ENCODE results near the gene FAM227A. TPM values are rescaled to one million over a fixed set of nuclear protein-coding genes. Genes with fewer than 3 reads are reported as not detected.
"Not testable (repeated sequence)": the region's sequence is repeated elsewhere in the genome, so short reads cannot be mapped to it uniquely, and the experiment has no call there.

The FAM227A gene
- total and polyA plus RNA-seq, 8 donors, result under 0.01 to 39.1 (median 0.81) TPM

- Histone ChIP-seq H3K27ac (no peak overlapping the region), H3K27me3 (no peaks in the 10 kb centered on the region), H3K4me3 (no peak overlapping the region), H3K36me3 (peaks cover 0 to 5% (median 2%) of the 10 kb centered on the region in 4 donors), H3K9me3 (no peaks in the 10 kb centered on the region), H3K4me1 (peaks cover 0 to 7% (median 0%) of the 10 kb centered on the region in 4 donors)
- TF ChIP-seq POLR2A (IDR thresholded peaks at IDR 0.05), result no peak
- no peak for TF ChIP-seq CTCF (IDR thresholded peaks at IDR 0.05)
- TF ChIP-seq POLR2AphosphoS5 (IDR thresholded peaks at IDR 0.05), result no peak
- TF ChIP-seq EP300 (IDR thresholded peaks at IDR 0.05), result no peak
- DNase-seq, result no peak
- intact Hi-C loops (cut with DNase I; ENCODE audit: low total_unique reads), result no loop called here
- 85 to 97% (median 90%) methylated on average over 1 of the region's 1 CpG for WGBS, 5 donors
Measured at GRCh38 chr22:38602166-38602565, 54.0 kb downstream of the FAM227A start.

GRCh38 chr22:38601221-38601764 is 54.9 kb downstream of the FAM227A start:
- H3K4me3 ChIP-seq, result no peak overlapping the region

GRCh38 chr22:38599466-38599865 is 56.7 kb downstream of the FAM227A start:
- H3K27me3 ChIP-seq, result no peaks in the 10 kb centered on the region
- H3K4me1 ChIP-seq, result no peaks in the 10 kb centered on the region
- H3K4me3 ChIP-seq, result no peak overlapping the region
- TF ChIP-seq EP300 (IDR thresholded peaks at IDR 0.05) (no peak), POLR2A (IDR thresholded peaks at IDR 0.05) (no peak), CTCF (IDR thresholded peaks at IDR 0.05) (no peak), POLR2AphosphoS5 (IDR thresholded peaks at IDR 0.05) (no peak)
- 92 to 97% (median 95%) methylated on average over 10 of the region's 10 CpGs for WGBS, 5 donors
- no peaks in the 10 kb centered on the region for H3K9me3 ChIP-seq
- intact Hi-C loops (cut with DNase I; ENCODE audit: low total_unique reads), result no loop called here
- peaks cover 0 to 5% (median 2%) of the 10 kb centered on the region in 4 donors for H3K36me3 ChIP-seq
- no peak overlapping the region for H3K27ac ChIP-seq
- DNase-seq, result no peak

More at GRCh38 chr22:38601221-38601764, 54.9 kb downstream of the FAM227A start:
- DNase-seq, result no peak
- no peak for TF ChIP-seq CTCF (IDR thresholded peaks at IDR 0.05)
- no peak for TF ChIP-seq POLR2A (IDR thresholded peaks at IDR 0.05)
- no peak for TF ChIP-seq EP300 (IDR thresholded peaks at IDR 0.05)
- TF ChIP-seq POLR2AphosphoS5 (IDR thresholded peaks at IDR 0.05), result no peak
- intact Hi-C loops (cut with DNase I; ENCODE audit: low total_unique reads), result no loop called here
- WGBS, 5 donors, result 76 to 86% (median 79%) methylated on average over 1 to 2 of the region's 2 CpGs
- peaks cover 0 to 1% (median 0%) of the 10 kb centered on the region in 4 donors for H3K4me1 ChIP-seq
- peaks cover 0 to 5% (median 2%) of the 10 kb centered on the region in 4 donors for H3K36me3 ChIP-seq
- no peaks in the 10 kb centered on the region for H3K9me3 ChIP-seq
- no peaks in the 10 kb centered on the region for H3K27me3 ChIP-seq
- no peak overlapping the region for H3K27ac ChIP-seq

- H3K27ac ChIP-seq; H3K36me3 ChIP-seq; DNase-seq; H3K9me3 ChIP-seq; H3K4me3 ChIP-seq; intact Hi-C loops (cut with DNase I; ENCODE audit: low total_unique reads); H3K27me3 ChIP-seq; H3K4me1 ChIP-seq: not testable (repeated sequence)
- 70 to 80% (median 74%) methylated on average over 3 of the region's 3 CpGs for WGBS, 5 donors
Measured at GRCh38 chr22:38582923-38583322, 73.3 kb downstream of the FAM227A start.

GRCh38 chr22:38578505-38578904 is 77.7 kb downstream of the FAM227A start:
- H3K4me3 ChIP-seq, result no peak overlapping the region
- 62 to 80% (median 72%) methylated on average over 5 of the region's 5 CpGs for WGBS, 5 donors
- no peaks in the 10 kb centered on the region for H3K9me3 ChIP-seq
- no peak for DNase-seq
- no peaks in the 10 kb centered on the region for H3K4me1 ChIP-seq
- intact Hi-C loops (cut with DNase I; ENCODE audit: low total_unique reads), result no loop called here
- H3K36me3 ChIP-seq, result no peaks in the 10 kb centered on the region
- no peak for TF ChIP-seq POLR2AphosphoS5 (IDR thresholded peaks at IDR 0.05)
- no peak for TF ChIP-seq EP300 (IDR thresholded peaks at IDR 0.05)
- TF ChIP-seq CTCF (IDR thresholded peaks at IDR 0.05), result no peak
- TF ChIP-seq POLR2A (IDR thresholded peaks at IDR 0.05), result no peak
- no peak overlapping the region for H3K27ac ChIP-seq
- H3K27me3 ChIP-seq, result no peaks in the 10 kb centered on the region

Measured in stomach (tissue), 9 donors.